ENCODE data around the gene PLXDC2.

DNA sequence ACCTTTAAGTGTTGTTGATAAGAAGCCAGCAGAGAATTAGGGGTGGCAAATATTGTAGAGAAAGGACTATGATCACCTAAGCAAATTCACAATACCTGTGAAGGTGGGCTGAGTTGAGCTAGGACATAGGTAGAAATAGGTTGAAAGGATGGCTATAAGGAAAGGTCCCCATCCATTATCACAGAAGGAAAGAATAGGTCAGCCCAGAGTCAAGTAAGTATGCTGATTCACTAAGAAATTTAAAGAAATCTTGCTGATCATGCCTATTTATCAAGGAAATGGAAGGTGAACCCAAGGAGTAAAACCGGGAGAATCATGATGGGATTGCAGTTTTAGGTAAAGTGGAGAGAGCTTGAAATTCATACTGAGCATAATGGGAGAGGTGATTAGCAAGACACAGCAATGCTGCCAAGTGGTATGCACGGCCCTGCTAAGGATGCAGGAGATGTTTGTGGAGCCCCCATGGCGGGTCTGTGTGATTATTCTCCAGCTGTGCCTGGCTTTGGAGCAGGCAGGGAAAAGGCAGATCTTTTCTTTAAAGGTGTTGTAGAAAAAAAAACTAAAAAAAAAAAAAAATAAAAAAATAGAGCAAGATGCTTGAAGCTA, 399.4 kb downstream of the PLXDC2 start:
- TF ChIP-seq, protein P1, sequence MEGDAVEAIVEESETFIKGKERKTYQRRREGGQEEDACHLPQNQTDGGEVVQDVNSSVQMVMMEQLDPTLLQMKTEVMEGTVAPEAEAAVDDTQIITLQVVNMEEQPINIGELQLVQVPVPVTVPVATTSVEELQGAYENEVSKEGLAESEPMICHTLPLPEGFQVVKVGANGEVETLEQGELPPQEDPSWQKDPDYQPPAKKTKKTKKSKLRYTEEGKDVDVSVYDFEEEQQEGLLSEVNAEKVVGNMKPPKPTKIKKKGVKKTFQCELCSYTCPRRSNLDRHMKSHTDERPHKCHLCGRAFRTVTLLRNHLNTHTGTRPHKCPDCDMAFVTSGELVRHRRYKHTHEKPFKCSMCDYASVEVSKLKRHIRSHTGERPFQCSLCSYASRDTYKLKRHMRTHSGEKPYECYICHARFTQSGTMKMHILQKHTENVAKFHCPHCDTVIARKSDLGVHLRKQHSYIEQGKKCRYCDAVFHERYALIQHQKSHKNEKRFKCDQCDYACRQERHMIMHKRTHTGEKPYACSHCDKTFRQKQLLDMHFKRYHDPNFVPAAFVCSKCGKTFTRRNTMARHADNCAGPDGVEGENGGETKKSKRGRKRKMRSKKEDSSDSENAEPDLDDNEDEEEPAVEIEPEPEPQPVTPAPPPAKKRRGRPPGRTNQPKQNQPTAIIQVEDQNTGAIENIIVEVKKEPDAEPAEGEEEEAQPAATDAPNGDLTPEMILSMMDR (IDR thresholded peaks at IDR 0.05): no peak
- TF ChIP-seq POLR2A (IDR thresholded peaks at IDR 0.05): no peak

All from Peyer's patch (tissue), 4 donors.